Measurements from ENCODE around the gene C1orf167.

DNA sequence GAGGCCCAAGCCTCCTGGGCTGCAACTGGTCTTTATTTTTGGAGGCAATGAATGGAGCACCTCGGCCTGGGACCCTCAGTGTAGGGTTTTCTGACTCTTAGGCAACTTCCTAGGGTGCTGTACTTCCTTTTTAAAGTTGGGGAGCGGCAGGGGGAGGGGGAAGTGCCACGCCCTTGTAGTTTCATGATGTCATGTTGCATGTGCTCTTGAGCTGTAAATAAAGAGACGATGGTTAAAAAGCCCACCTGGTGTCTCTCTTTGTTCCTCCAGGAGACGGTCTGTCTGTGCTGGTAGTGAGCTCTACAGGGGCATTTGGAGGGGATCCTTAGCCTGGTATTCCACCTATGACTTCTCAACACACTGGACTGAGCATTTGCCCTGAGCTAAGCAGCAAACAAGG lies 36.4 kb upstream of the C1orf167 start:
- TF ChIP-seq, protein P1, sequence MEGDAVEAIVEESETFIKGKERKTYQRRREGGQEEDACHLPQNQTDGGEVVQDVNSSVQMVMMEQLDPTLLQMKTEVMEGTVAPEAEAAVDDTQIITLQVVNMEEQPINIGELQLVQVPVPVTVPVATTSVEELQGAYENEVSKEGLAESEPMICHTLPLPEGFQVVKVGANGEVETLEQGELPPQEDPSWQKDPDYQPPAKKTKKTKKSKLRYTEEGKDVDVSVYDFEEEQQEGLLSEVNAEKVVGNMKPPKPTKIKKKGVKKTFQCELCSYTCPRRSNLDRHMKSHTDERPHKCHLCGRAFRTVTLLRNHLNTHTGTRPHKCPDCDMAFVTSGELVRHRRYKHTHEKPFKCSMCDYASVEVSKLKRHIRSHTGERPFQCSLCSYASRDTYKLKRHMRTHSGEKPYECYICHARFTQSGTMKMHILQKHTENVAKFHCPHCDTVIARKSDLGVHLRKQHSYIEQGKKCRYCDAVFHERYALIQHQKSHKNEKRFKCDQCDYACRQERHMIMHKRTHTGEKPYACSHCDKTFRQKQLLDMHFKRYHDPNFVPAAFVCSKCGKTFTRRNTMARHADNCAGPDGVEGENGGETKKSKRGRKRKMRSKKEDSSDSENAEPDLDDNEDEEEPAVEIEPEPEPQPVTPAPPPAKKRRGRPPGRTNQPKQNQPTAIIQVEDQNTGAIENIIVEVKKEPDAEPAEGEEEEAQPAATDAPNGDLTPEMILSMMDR (conservative IDR thresholded peaks at IDR 0.05 in 1 of 2, IDR thresholded peaks at IDR 0.05 in 1 of 2; ENCODE audit: extremely low read depth in 1 of 2, insufficient read depth in 1 of 2, low read depth in 1 of 2, low read length in 2 of 2), result no peak
- TF ChIP-seq EZH2 (IDR thresholded peaks at IDR 0.05; ENCODE audit: borderline replicate concordance, low read length), result no peak

Data from mammary epithelial cell (primary cell).